Cardiac muscle cell (in vitro differentiated cells and primary cell): ENCODE data around the gene SLC50A1. TPM values are rescaled to one million over a fixed set of nuclear protein-coding genes. Genes with fewer than 3 reads are reported as not detected.

Source experiments
- DNase-seq, 2 donors: peaks; one replicate each; pipeline versions ENCODE4 v3.0.0 to v3.0.0-alpha.2; 2010 to 2017; ENCODE audit warnings: low read depth in 1 of 2, low spot score in 1 of 2
- H3K27ac ChIP-seq: fragments of 200-600 bp; sonication (generic); 2 replicates; pipeline ENCODE4 v1.5.1; 2016
- H3K27me3 ChIP-seq: fragments of 200-600 bp; sonication (generic); 2 replicates; pipeline ENCODE4 v1.6.0; 2016; ENCODE audit warnings: control low read depth
- H3K36me3 ChIP-seq: fragments of 200-600 bp; sonication (generic); 2 replicates; pipeline ENCODE4 v1.5.1; 2016; ENCODE audit warnings: control low read depth
- H3K4me1 ChIP-seq: fragments of 200-600 bp; sonication (generic); 2 replicates; pipeline ENCODE4 v1.8.1; 2017; ENCODE audit warnings: low read depth, mild to moderate bottlenecking, mixed run types
- H3K4me3 ChIP-seq: fragments of 200-600 bp; sonication (generic); 2 replicates; pipeline ENCODE4 v1.5.1; 2016; ENCODE audit warnings: mild to moderate bottlenecking
- H3K9me3 ChIP-seq: fragments of 200-600 bp; sonication (generic); 2 replicates; pipeline ENCODE4 v1.5.1; 2017; ENCODE audit warnings: low read depth, mild to moderate bottlenecking, control low read depth
- polyA plus RNA-seq: library from polyadenylated mRNA; unstranded; fragments of >200 nt; fragmentation: Nextera tagmentation; extraction: Ambion mirVana; gene quantifications from 2 replicates; pipeline ENCODE4 v1.2.1, GENCODE V29; 2016
- total RNA-seq: library from RNA; depleted of rRNA; stranded (reverse); fragments of >200 nt; gene quantifications from 2 replicates; pipeline ENCODE4 v1.2.3, GENCODE V29; 2016
- TF ChIP-seq, protein P1 (sequence below): IDR thresholded peaks from 2 replicates; pipeline ENCODE4 v1.5.1; 2012; ENCODE audit warnings: low read depth, mild to moderate bottlenecking, low read length

The SLC50A1 gene
- total and polyA plus RNA-seq, 2 experiments from 2014 or later: 18.4 to 50.7 TPM

DNA sequence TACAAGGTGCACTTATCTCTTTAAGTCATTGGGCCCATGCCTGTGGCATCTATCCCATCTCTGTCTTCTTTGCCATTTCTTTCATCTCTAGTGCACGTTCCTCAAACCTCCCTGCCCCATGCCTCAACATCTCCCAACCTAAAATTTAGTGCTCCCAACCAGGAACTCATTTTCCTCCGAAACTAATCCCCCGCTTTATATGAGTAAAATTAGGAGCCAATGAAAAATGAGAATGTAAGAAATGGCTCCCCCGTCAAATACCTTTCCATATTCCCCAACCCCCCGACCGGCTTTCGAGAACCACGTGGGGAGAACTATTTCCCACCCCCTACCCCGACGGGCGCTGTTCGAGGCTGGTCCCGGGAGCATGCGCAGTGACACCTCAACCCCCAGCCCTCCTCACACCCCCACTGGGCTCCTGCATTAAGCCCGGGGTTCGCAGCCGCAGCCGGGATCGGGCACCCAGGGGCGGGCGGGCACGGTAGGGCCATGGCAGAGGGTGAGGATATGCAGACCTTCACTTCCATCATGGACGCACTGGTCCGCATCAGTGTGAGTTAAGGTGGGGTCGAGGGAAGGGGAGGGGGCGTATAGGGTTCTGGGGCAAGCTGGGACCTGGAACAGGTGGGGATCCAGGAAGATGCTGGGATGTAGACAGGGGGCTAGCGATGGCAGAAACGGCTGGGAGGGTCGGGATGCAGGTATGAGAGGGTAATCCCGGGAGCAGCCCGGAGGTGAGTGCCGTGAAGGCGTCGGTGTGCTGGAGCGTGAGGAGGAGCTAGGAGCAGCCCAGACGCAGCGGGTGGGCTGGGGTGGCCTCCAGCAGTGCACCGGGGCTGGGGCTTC lies 38.0 kb downstream of the SLC50A1 start, which contains the start of gene TRIM46:
Gene TRIM46 (plus strand): TSS at position 372 of the 846 bp plus-strand sequence. CDS start 118 bp downstream, at position 490.
- Histone ChIP-seq H3K9me3 (no peaks in the 10 kb centered on the region), H3K4me1 (peaks cover 5% of the 10 kb centered on the region), H3K36me3 (peaks cover 3% of the 10 kb centered on the region), H3K27me3 (peaks cover 6% of the 10 kb centered on the region), H3K4me3 (peak within 1 kb of the TSS; percentile 74), H3K27ac (peak within 1 kb of the TSS; percentile 87)
- DNase-seq: peak in 1 of 2 donors; percentile 50
- TF ChIP-seq, protein P1, sequence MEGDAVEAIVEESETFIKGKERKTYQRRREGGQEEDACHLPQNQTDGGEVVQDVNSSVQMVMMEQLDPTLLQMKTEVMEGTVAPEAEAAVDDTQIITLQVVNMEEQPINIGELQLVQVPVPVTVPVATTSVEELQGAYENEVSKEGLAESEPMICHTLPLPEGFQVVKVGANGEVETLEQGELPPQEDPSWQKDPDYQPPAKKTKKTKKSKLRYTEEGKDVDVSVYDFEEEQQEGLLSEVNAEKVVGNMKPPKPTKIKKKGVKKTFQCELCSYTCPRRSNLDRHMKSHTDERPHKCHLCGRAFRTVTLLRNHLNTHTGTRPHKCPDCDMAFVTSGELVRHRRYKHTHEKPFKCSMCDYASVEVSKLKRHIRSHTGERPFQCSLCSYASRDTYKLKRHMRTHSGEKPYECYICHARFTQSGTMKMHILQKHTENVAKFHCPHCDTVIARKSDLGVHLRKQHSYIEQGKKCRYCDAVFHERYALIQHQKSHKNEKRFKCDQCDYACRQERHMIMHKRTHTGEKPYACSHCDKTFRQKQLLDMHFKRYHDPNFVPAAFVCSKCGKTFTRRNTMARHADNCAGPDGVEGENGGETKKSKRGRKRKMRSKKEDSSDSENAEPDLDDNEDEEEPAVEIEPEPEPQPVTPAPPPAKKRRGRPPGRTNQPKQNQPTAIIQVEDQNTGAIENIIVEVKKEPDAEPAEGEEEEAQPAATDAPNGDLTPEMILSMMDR: no peak

DNA sequence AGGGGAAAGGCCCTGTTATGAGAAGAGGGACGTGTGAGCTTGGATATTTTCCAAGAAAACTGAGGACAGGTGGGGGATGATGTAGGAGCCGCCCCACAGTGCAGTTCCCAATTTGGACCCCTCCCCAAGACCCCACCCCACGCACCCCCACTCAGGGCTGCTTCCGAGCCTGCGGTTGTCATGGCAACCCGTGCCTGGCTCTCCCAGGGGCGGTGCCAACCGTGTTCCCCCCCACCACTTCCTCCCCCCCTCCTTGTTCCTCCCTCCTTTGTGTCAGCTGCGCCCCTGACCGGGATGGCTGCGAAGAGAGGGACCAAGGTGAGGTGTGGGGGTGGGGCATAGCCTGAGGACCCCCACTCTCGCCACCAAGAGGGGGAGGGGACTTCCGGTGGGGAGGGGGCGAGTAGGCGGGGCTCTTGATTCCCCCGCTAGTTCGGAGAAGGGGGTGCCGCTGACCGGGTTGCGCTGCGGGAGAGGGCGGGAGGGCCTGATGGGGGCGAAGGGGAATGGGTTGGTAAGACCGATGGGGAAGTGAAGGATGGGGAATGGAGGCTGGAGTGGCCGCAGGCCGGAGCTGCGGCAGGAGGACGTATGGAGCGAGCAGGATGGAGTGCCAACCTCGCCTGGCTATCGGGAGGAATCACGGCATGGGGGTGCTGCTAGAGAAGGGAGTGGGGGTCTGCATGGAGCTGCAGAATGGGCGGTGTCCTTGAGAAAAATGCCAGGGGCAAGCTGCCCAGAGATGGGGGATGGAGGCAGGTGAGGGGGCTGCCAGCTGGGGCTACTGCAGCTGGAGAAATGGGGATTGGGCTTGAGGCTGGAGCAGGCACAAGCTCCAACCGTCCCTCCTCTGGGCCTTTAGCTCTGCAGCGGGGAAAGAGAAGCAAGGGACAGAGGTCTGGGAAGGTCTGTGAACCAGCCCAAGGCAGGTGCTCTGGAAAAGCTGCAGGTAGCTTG lies 39.0 kb downstream of the SLC50A1 start:
- Histone ChIP-seq H3K4me1 (peaks cover 5% of the 10 kb centered on the region), H3K27ac (no peak overlapping the region), H3K36me3 (peaks cover 3% of the 10 kb centered on the region), H3K4me3 (peak overlapping the region; percentile 74), H3K9me3 (no peaks in the 10 kb centered on the region), H3K27me3 (peaks cover 6% of the 10 kb centered on the region)
- TF ChIP-seq, protein P1: no peak
- peak in 1 of 2 donors; percentile 38 for DNase-seq

DNA sequence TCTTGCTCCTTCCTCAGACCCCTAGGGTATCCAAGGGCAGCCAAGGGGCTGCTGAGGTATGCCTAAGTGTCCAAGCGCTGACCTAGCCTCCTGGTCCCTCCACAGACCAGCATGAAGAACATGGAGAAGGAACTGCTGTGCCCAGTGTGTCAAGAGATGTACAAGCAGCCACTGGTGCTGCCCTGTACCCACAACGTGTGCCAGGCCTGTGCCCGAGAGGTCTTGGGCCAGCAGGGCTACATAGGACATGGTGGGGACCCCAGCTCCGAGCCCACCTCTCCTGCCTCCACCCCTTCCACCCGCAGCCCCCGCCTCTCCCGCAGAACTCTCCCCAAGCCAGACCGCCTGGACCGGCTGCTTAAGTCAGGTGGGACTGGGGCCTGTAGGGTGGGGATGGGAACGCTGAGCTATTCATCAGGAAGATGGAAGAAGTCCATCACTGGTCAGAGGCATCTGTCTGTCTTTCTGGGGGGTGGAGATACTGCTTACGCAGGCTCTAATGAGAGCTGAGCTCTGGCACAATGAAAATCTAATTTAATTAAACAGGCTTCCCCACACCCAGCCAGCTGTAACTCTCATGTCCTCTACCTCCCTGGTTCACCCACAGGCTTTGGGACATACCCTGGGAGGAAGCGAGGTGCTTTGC lies 39.8 kb downstream of the SLC50A1 start:
- H3K4me3 ChIP-seq: no peak overlapping the region
- no peak overlapping the region for H3K27ac ChIP-seq
- peaks cover 6% of the 10 kb centered on the region for H3K27me3 ChIP-seq
- H3K9me3 ChIP-seq: no peaks in the 10 kb centered on the region
- H3K36me3 ChIP-seq: peaks cover under 1% of the 10 kb centered on the region
- TF ChIP-seq, protein P1: no peak
- no peak for DNase-seq
- peaks cover 5% of the 10 kb centered on the region for H3K4me1 ChIP-seq

DNA sequence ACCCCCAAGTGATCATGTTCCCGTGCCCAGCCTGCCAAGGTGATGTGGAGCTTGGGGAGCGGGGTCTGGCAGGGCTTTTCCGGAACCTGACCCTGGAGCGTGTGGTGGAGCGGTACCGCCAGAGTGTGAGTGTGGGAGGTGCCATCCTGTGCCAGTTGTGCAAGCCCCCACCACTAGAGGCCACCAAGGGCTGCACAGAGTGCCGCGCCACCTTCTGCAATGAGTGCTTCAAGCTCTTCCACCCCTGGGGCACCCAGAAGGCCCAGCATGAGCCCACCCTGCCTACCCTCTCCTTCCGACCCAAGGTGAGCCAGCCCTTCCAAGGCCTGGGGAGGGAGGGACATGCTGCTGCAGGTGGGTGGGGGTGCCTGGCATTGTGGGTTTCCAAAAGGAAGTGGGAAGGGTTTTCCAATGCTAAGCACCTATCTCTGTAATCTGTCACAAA lies 40.3 kb downstream of the SLC50A1 start:
- Histone ChIP-seq H3K27me3 (peaks cover 6% of the 10 kb centered on the region), H3K27ac (no peak overlapping the region), H3K36me3 (no peaks in the 10 kb centered on the region), H3K4me3 (no peak overlapping the region), H3K9me3 (no peaks in the 10 kb centered on the region), H3K4me1 (peaks cover 5% of the 10 kb centered on the region)
- DNase-seq: no peak
- TF ChIP-seq, protein P1: no peak

DNA sequence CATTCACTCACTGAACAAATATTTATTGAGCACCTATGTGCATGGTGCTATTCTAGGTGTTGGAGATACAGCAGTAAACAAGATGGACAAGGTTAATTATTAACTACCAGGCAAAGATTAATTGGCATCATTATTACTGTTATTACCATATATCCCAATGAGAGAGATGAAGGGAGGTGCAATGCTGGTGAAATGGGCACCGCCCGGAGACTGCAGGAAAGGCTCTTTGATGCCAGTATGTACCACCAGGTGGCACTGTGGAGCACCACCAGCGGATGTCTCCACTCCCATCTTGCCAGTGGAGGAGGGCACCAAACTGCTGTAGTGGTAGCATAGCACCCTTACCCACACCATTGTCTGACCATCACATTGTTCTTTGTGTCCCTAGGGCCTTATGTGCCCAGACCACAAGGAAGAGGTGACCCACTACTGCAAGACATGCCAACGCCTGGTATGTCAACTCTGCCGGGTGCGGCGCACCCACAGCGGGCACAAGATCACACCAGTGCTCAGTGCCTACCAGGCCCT lies 41.0 kb downstream of the SLC50A1 start:
- H3K36me3 ChIP-seq: no peaks in the 10 kb centered on the region
- no peaks in the 10 kb centered on the region for H3K9me3 ChIP-seq
- no peak overlapping the region for H3K27ac ChIP-seq
- peaks cover 6% of the 10 kb centered on the region for H3K27me3 ChIP-seq
- H3K4me1 ChIP-seq: peaks cover 5% of the 10 kb centered on the region
- TF ChIP-seq, protein P1: peak; percentile 92
- H3K4me3 ChIP-seq: no peak overlapping the region
- peak; percentile 74 to 77 for DNase-seq
